H1 (cell line): ENCODE measurements around the gene GMCL2. TPM values are rescaled to one million over a fixed set of nuclear protein-coding genes. Genes with fewer than 3 reads are reported as not detected.
A peak's percentile ranks its signal among the peaks of the same experiment; 100 is the strongest.

Experiments
- CTCF ChIA-PET: fragments of 300-600 bp; sonication (Branson Sonifier 250); formaldehyde crosslinking; loops from one replicate; lab custom pipeline; 2021; ENCODE audit not compliant: partially characterized antibody; lab: Charles Lee
- POLR2A ChIA-PET: fragments of 300-600 bp; sonication (Branson Sonifier 250); formaldehyde crosslinking; loops from one replicate; lab custom pipeline; 2021; ENCODE audit warnings: inconsistent platforms; ENCODE audit not compliant: partially characterized antibody; lab: Charles Lee
- DNase-seq, 2 experiments: peaks; one replicate each; pipeline versions ENCODE4 v3.0.0 to v3.0.0-alpha.2; 2010 to 2022; ENCODE audit warnings: low spot score in 2 of 2, low read depth in 1 of 2, mixed read lengths in 1 of 2
- FAIRE-seq: peaks from 2 replicates; lab custom pipeline; 2011; peaks lifted over from hg19 to GRCh38; lab: Jason Lieb, UNC
- H2AFZ ChIP-seq: 2 replicates; pipeline ENCODE4 v1.8.1; 2012; ENCODE audit warnings: low read length, inconsistent platforms
- H2AK5ac ChIP-seq: 2 replicates; pipeline ENCODE4 v1.6.1; 2013; ENCODE audit warnings: low read depth, low read length
- H2BK120ac ChIP-seq: replicated peaks from 2 replicates; pipeline ENCODE3; 2013; ENCODE audit warnings: low read depth, low read length, inconsistent platforms
- H2BK12ac ChIP-seq: 2 replicates; pipeline ENCODE4 v1.6.1; 2013; ENCODE audit warnings: low read depth, low read length
- H2BK15ac ChIP-seq: 2 replicates; pipeline ENCODE4 v1.6.1; 2013; ENCODE audit warnings: low read length
- H2BK20ac ChIP-seq: 2 replicates; pipeline ENCODE4 v1.6.1; 2013; ENCODE audit warnings: low read length
- H2BK5ac ChIP-seq: 2 replicates; pipeline ENCODE4 v1.6.1; 2013; ENCODE audit warnings: low read depth, low read length
- H3K14ac ChIP-seq: 2 replicates; pipeline ENCODE4 v1.6.1; 2013; ENCODE audit warnings: inconsistent platforms; ENCODE audit not compliant: insufficient read length
- H3K18ac ChIP-seq: 2 replicates; pipeline ENCODE4 v1.6.1; 2013; ENCODE audit warnings: low read length; ENCODE audit errors: extremely low read depth
- H3K23ac ChIP-seq: 2 replicates; pipeline ENCODE4 v1.6.1; 2013; ENCODE audit warnings: inconsistent platforms; ENCODE audit not compliant: insufficient read length
- H3K23me2 ChIP-seq: 2 replicates; pipeline ENCODE4 v1.6.1; 2013; ENCODE audit warnings: low read depth, low read length
- H3K27ac ChIP-seq: 2 replicates; pipeline ENCODE4 v1.6.1; 2011; ENCODE audit warnings: low read depth, low read length, inconsistent platforms
- H3K27me3 ChIP-seq, 4 experiments: replicated peaks in 1 of 4; 1 replicate in 1 of 4; 2 replicates in 3 of 4; pipeline versions ENCODE4 v1.6.1 to v1.8.1; 2011 to 2013; ENCODE audit warnings: low read length in 3 of 4, mild to moderate bottlenecking in 3 of 4, inconsistent platforms in 2 of 4, mixed read lengths in 2 of 4, moderate library complexity in 1 of 4; ENCODE audit not compliant: control insufficient read depth in 3 of 4, insufficient read depth in 3 of 4; ENCODE audit errors: extremely low read depth in 1 of 4
- H3K36me3 ChIP-seq, 4 experiments: 2 replicates each; pipeline versions ENCODE4 v1.6.1 to v1.8.1; 2011 to 2013; ENCODE audit warnings: mild to moderate bottlenecking in 4 of 4, low read length in 3 of 4, moderate library complexity in 2 of 4, control low read depth in 1 of 4, inconsistent platforms in 1 of 4; ENCODE audit not compliant: insufficient read depth in 4 of 4, control insufficient read depth in 2 of 4
- H3K4ac ChIP-seq: replicated peaks from 2 replicates; pipeline ENCODE3; 2013; ENCODE audit warnings: low read length, low read depth, mixed read lengths, inconsistent platforms; ENCODE audit not compliant: insufficient read length
- H3K4me1 ChIP-seq, 4 experiments: replicated peaks in 1 of 4; 1 replicate in 1 of 4; 2 replicates in 3 of 4; pipeline versions ENCODE4 v1.6.1 to v1.8.1; 2011 to 2013; ENCODE audit warnings: low read length in 3 of 4, inconsistent platforms in 2 of 4, mixed read lengths in 1 of 4; ENCODE audit not compliant: insufficient read depth in 4 of 4, control insufficient read depth in 3 of 4
- H3K4me2 ChIP-seq, 2 experiments: 2 replicates each; pipeline versions ENCODE4 v1.6.1 to v1.8.1; 2011 to 2013; ENCODE audit warnings: low read depth in 2 of 2, low read length in 2 of 2, control low read depth in 1 of 2, inconsistent platforms in 1 of 2, mild to moderate bottlenecking in 1 of 2; ENCODE audit not compliant: insufficient read depth in 1 of 2
- H3K4me3 ChIP-seq, 4 experiments: fragments of 200-600, 300-600 bp in 1 of 4; sonication (generic), shearing (Covaris generic), sonication (Bioruptor Twin) in 1 of 4; 2 replicates each; pipeline versions ENCODE4 v1.5.1 to v1.8.1; 2011 to 2016; ENCODE audit warnings: low read length in 4 of 4, low read depth in 3 of 4, control low read depth in 2 of 4, inconsistent platforms in 2 of 4, mild to moderate bottlenecking in 2 of 4, mixed read lengths in 1 of 4, moderate library complexity in 1 of 4; ENCODE audit not compliant: insufficient read depth in 2 of 4; ENCODE audit errors: extremely low read depth in 1 of 4
- H3K56ac ChIP-seq: replicated peaks from 2 replicates; pipeline ENCODE3; 2013; ENCODE audit warnings: low read depth, mild to moderate bottlenecking, mixed read lengths, low read length, inconsistent platforms; ENCODE audit not compliant: insufficient read length
- H3K79me1 ChIP-seq: 2 replicates; pipeline ENCODE4 v1.6.1; 2013; ENCODE audit warnings: low read depth, low read length, control low read depth
- H3K79me2 ChIP-seq, 2 experiments: 2 replicates each; pipeline versions ENCODE4 v1.6.1 to v1.8.1; 2012 to 2013; ENCODE audit warnings: low read length in 2 of 2, mild to moderate bottlenecking in 2 of 2, inconsistent platforms in 1 of 2; ENCODE audit not compliant: insufficient read depth in 2 of 2, control insufficient read depth in 1 of 2
- H3K9ac ChIP-seq, 4 experiments: replicated peaks in 1 of 4; 1 replicate in 1 of 4; 2 replicates in 3 of 4; pipeline versions ENCODE4 v1.6.1 to v1.8.1; 2011 to 2013; ENCODE audit warnings: low read depth in 3 of 4, low read length in 3 of 4, control low read depth in 2 of 4, mild to moderate bottlenecking in 2 of 4, moderate library complexity in 2 of 4, inconsistent platforms in 1 of 4; ENCODE audit errors: extremely low read depth in 1 of 4
- H3K9me3 ChIP-seq, 2 experiments: 2 replicates each; pipeline versions ENCODE4 v1.6.1 to v1.8.1; 2012 to 2013; ENCODE audit warnings: mild to moderate bottlenecking in 2 of 2, moderate library complexity in 2 of 2, control low read depth in 1 of 2, inconsistent platforms in 1 of 2, low read depth in 1 of 2, low read length in 1 of 2, mixed read lengths in 1 of 2; ENCODE audit not compliant: insufficient read depth in 2 of 2
- H4K20me1 ChIP-seq, 2 experiments: replicated peaks in 1 of 2; 2 replicates each; pipeline versions ENCODE3 to v1.8.1; 2011 to 2013; ENCODE audit warnings: inconsistent platforms in 2 of 2, low read length in 2 of 2, mild to moderate bottlenecking in 1 of 2; ENCODE audit not compliant: insufficient read depth in 2 of 2, control insufficient read depth in 1 of 2
- H4K5ac ChIP-seq: 2 replicates; pipeline ENCODE4 v1.6.1; 2013; ENCODE audit warnings: low read length, low read depth, mixed read lengths, inconsistent platforms; ENCODE audit not compliant: insufficient read length
- H4K8ac ChIP-seq: 2 replicates; pipeline ENCODE4 v1.8.0; 2013; ENCODE audit warnings: mild to moderate bottlenecking, moderate library complexity, low read length, inconsistent platforms; ENCODE audit not compliant: insufficient read depth; ENCODE audit errors: extremely low read depth
- H4K91ac ChIP-seq: replicated peaks from 2 replicates; pipeline ENCODE3; 2013; ENCODE audit warnings: low read length, mixed read lengths, inconsistent platforms; ENCODE audit not compliant: insufficient read length
- BCL11A ChIP-seq, 2 experiments: IDR thresholded peaks; one replicate each; pipeline ENCODE4 v1.6.1; 2011; ENCODE audit warnings: low read depth in 2 of 2, low read length in 2 of 2, mild to moderate bottlenecking in 2 of 2
- CTCF ChIP-seq, 3 experiments: IDR thresholded peaks; 1 replicate in 2 of 3; 2 replicates in 1 of 3; pipeline versions ENCODE4 v1.5.1 to v1.6.1; 2011; ENCODE audit warnings: low read length in 3 of 3, mild to moderate bottlenecking in 3 of 3, inconsistent platforms in 2 of 3, low read depth in 1 of 3, moderate library complexity in 1 of 3; ENCODE audit not compliant: insufficient read depth in 1 of 3; ENCODE audit errors: control extremely low read depth in 1 of 3
- RAD21 ChIP-seq, 2 experiments: IDR thresholded peaks in 1 of 2; conservative IDR thresholded peaks in 1 of 2; 2 replicates each; pipeline ENCODE4 v1.6.1; 2011; ENCODE audit warnings: low read depth in 2 of 2, low read length in 2 of 2, improper control_type of control experiment in 1 of 2, inconsistent platforms in 1 of 2, mild to moderate bottlenecking in 1 of 2, moderate library complexity in 1 of 2
- WGBS, 2 experiments: shearing (Covaris generic) in 1 of 2; methylation state at CpG; one replicate each; pipeline versions ENCODE4 v1.1.6 to v1.1.7; 2013 to 2015; ENCODE audit warnings: low lambda C conversion rate in 2 of 2, mixed read lengths in 2 of 2, inconsistent platforms in 1 of 2, low coverage in 1 of 2, missing lambda C conversion rate in 1 of 2; ENCODE audit not compliant: insufficient replicate concordance in 2 of 2, insufficient coverage in 1 of 2, insufficient read length in 1 of 2; ENCODE audit errors: extremely low coverage in 1 of 2, missing lambda C conversion rate in 1 of 2; 5-methylcytosine and 5-hydroxymethylcytosine counted together
- polyA plus RNA-seq, 7 experiments: library from polyadenylated mRNA; depleted of rRNA in 3 of 7; stranded (reverse) in 5 of 7; unstranded in 2 of 7; fragments of >200 nt in 5 of 7; fragments of 200-250 nt in 2 of 7; gene quantifications; 1 replicate in 5 of 7; 2 replicates in 1 of 7; 4 replicates in 1 of 7; pipeline versions ENCODE4 v1.2.1 to v1.2.3, GENCODE V29; 2011 to 2013; ENCODE audit warnings: missing spikeins in 2 of 7, mixed read lengths in 2 of 7
- total RNA-seq: library from RNA; stranded (reverse); fragmentation: NEBNext Ultra II Directional; extraction: Animal tissue kit (Norgen Biotek cat#: 25700); gene quantifications from 2 replicates; pipeline ENCODE4 v1.2.1, GENCODE V29; 2021

Gene GMCL2
- total and polyA plus RNA-seq, 2 of the 8 experiments (the other 6 are each of a cell fraction or from before 2014, with no cell fraction given) = 0.13 TPM; not detected in 1

- Histone ChIP-seq H3K36me3 (no peaks in the 10 kb centered on the region), H3K9ac (no peak overlapping the region), H3K27me3 (no peaks in the 10 kb centered on the region; a peak in 1 of 7 replicates), H2BK15ac (no peak overlapping the region), H2BK120ac (no peak overlapping the region), H2BK5ac (no peak overlapping the region), H3K23ac (no peak overlapping the region), H3K18ac (no peak overlapping the region), H3K79me1 (no peaks in the 10 kb centered on the region), H3K4me1 (peaks cover 0 to 10% (median 3%) of the 10 kb centered on the region in 4 experiments; a peak in 3 of 7 replicates), H3K4ac (no peak overlapping the region), H4K8ac (no peak overlapping the region), H2AFZ (no peak overlapping the region), H3K14ac (no peak overlapping the region), H3K4me3 (no peak overlapping the region), H4K91ac (no peak overlapping the region), H3K27ac (no peak overlapping the region), H4K5ac (no peak overlapping the region), H2BK12ac (no peak overlapping the region), H4K20me1 (no peaks in the 10 kb centered on the region), H3K4me2 (no peak overlapping the region), H2BK20ac (no peak overlapping the region), H3K9me3 (peaks cover 0 to 4% of the 10 kb centered on the region in 2 experiments; a peak in 2 of 4 replicates), H2AK5ac (no peak overlapping the region), H3K23me2 (no peaks in the 10 kb centered on the region), H3K79me2 (no peaks in the 10 kb centered on the region), H3K56ac (no peak overlapping the region)
- ChIA-PET CTCF (interaction anchor here (0.9 to 3.7 kb wide), 18 partner anchors 8 to 119 kb away, joined by 3 to 54 read pairs (median 5); no protein-coding TSS in a partner anchor), POLR2A (interaction anchor here (31.3 to 38.5 kb wide), 2 partner anchors 6 to 13 kb away, joined by 985 read pairs; partner anchors contain the start of genes GMCL2 and HNRNPAB)
- DNase-seq (peak in 1 of 2 experiments; percentile 67), FAIRE-seq (no peak)
- TF ChIP-seq BCL11A (IDR thresholded peaks at IDR 0.05; ENCODE audit: low read depth in 2 of 2, low read length in 2 of 2) (no peak), RAD21 (IDR thresholded peaks at IDR 0.05 in 1 of 2, conservative IDR thresholded peaks at IDR 0.05 in 1 of 2; ENCODE audit: low read depth in 2 of 2, low read length in 2 of 2) (peak; percentile 15 to 53; a peak in 3 of 4 replicates), CTCF (IDR thresholded peaks at IDR 0.05; ENCODE audit: control extremely low read depth in 1 of 3, insufficient read depth in 1 of 3, low read depth in 1 of 3, low read length in 3 of 3) (peak; percentile 49 to 89 (median 79))
- WGBS, 2 experiments = 84% methylated on average over 8 of the region's 8 CpGs; no CpG with 5 or more reads in 1 of the 2 experiments
These were observed 9.8 kb upstream of the GMCL2 start for GRCh38 chr5:178196986-178197385.
